Caco-2 (cell line): Measurements from ENCODE around the gene SVIL. TPM values are rescaled to one million over a fixed set of nuclear protein-coding genes. Genes with fewer than 3 reads are reported as not detected.

Experiments used
- BruUV-seq: library from RNA; stranded (reverse); fragments of 400-500 nt; replicated peaks from 2 replicates; lab custom pipeline; 2021; lab: Mats Ljungman, UMichigan
- CTCF ChIA-PET: fragments of 300-600 bp; sonication (Branson Sonifier 250); formaldehyde crosslinking; loops from one replicate; lab custom pipeline; 2022; ENCODE audit warnings: antibody characterized with exemption; lab: Charles Lee
- POLR2A ChIA-PET: fragments of 300-600 bp; sonication (Branson Sonifier 250); formaldehyde crosslinking; loops from one replicate; lab custom pipeline; 2022; ENCODE audit warnings: antibody characterized with exemption; lab: Charles Lee
- DNase-seq, 2 experiments: peaks; one replicate each; pipeline versions ENCODE4 v3.0.0 to v3.0.0-alpha.2; 2020 to 2022
- H3K27me3 ChIP-seq: replicated peaks from 2 replicates; pipeline ENCODE4 v1.6.0; 2011; ENCODE audit warnings: low read length; ENCODE audit not compliant: control insufficient read depth, insufficient read depth
- H3K36me3 ChIP-seq: 2 replicates; pipeline ENCODE4 v1.5.1; 2011; ENCODE audit warnings: low read length; ENCODE audit not compliant: control insufficient read depth, insufficient read depth
- H3K4me1 ChIP-seq: fragments of 250-450 bp; sonication (Bioruptor Pico); 2 replicates; pipeline ENCODE4 v1.5.1; 2020; ENCODE audit warnings: mild to moderate bottlenecking
- H3K4me3 ChIP-seq: 2 replicates; pipeline ENCODE4 v1.5.1; 2011; ENCODE audit warnings: low read depth, mild to moderate bottlenecking, control low read depth, low read length
- H3K9me3 ChIP-seq: fragments of 250-450 bp; sonication (Bioruptor Pico); 2 replicates; pipeline ENCODE4 v1.5.1; 2020; ENCODE audit warnings: mild to moderate bottlenecking, moderate library complexity
- H3K27ac Mint-ChIP-seq: one replicate; pipeline ENCODE4 v1.8.0; 2022; ENCODE audit warnings: mixed read lengths; ENCODE audit not compliant: unreplicated experiment
- H3K27me3 Mint-ChIP-seq: one replicate; pipeline ENCODE4 v1.8.0; 2022; ENCODE audit warnings: mixed read lengths; ENCODE audit not compliant: insufficient read depth, unreplicated experiment
- H3K36me3 Mint-ChIP-seq: one replicate; pipeline ENCODE4 v1.8.0; 2022; ENCODE audit warnings: mild to moderate bottlenecking, mixed read lengths; ENCODE audit not compliant: insufficient read depth, unreplicated experiment
- H3K4me1 Mint-ChIP-seq: one replicate; pipeline ENCODE4 v1.8.0; 2022; ENCODE audit warnings: low read depth, mixed read lengths; ENCODE audit not compliant: unreplicated experiment
- H3K4me3 Mint-ChIP-seq: one replicate; pipeline ENCODE4 v1.8.0; 2022; ENCODE audit warnings: mild to moderate bottlenecking, moderate library complexity, mixed read lengths; ENCODE audit not compliant: unreplicated experiment
- H3K9me3 Mint-ChIP-seq: one replicate; pipeline ENCODE4 v1.8.0; 2022; ENCODE audit warnings: mixed read lengths; ENCODE audit not compliant: unreplicated experiment
- intact Hi-C: fragments of 100-400 bp; cut with micrococcal nuclease; formaldehyde crosslinking; loops from one replicate; pipeline ENCODE4 v1.10.0; 2022; ENCODE audit not compliant: unreplicated experiment
- total RNA-seq: library from RNA; stranded (reverse); gene quantifications from 2 replicates; pipeline ENCODE4 v1.2.3, GENCODE V29; 2022
- TF ChIP-seq, protein P1 (sequence below), 2 experiments: fragments of 200-600 bp in 1 of 2; IDR thresholded peaks; 1 replicate in 1 of 2; 2 replicates in 1 of 2; pipeline versions ENCODE4 v1.5.1 to v1.8.0; 2011 to 2022; ENCODE audit warnings: antibody characterized with exemption in 1 of 2, control low read depth in 1 of 2, inconsistent platforms in 1 of 2, low read depth in 1 of 2, low read length in 1 of 2, mild to moderate bottlenecking in 1 of 2, moderate library complexity in 1 of 2; ENCODE audit not compliant: insufficient read depth in 1 of 2, severe bottlenecking in 1 of 2, unreplicated experiment in 1 of 2

SVIL gene
- total RNA-seq, 1 experiment from 2014 or later: 54.4 TPM

DNA sequence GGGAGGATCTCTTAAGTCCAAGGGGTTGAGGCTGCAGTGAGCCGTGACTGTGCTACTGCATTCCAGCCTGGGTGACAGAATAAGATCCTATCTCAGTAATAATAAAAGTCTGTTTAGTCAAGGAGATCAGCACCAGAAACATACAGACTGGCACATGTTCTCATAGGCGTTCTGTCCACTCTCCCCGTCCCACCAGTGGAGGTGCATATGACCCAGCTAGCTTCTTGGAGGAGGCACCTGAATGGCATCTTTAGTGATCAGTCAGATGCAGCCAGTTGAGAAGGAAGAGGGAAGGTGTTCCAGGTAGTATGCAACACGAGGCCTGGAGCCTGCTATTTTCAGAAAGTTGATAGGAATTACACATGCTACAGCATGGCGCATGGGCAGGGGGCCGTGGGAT lies 45.3 kb upstream of the SVIL start:
- intact Hi-C loops: no loop called here
- no peaks in the 10 kb centered on the region for H3K4me1 Mint-ChIP-seq
- ChIA-PET POLR2A (no interaction called here), CTCF (no interaction called here)
- no peaks in the 10 kb centered on the region for H3K27me3 Mint-ChIP-seq
- Histone ChIP-seq H3K27me3 (no peaks in the 10 kb centered on the region), H3K9me3 (peaks cover 38% of the 10 kb centered on the region), H3K4me1 (no peaks in the 10 kb centered on the region), H3K36me3 (no peaks in the 10 kb centered on the region), H3K4me3 (no peak overlapping the region)
- no peak overlapping the region for H3K27ac Mint-ChIP-seq
- no peak overlapping the region for H3K4me3 Mint-ChIP-seq
- no TSS peak for BruUV-seq
- H3K36me3 Mint-ChIP-seq: peaks cover 66% of the 10 kb centered on the region
- DNase-seq: no peak
- TF ChIP-seq, protein P1, sequence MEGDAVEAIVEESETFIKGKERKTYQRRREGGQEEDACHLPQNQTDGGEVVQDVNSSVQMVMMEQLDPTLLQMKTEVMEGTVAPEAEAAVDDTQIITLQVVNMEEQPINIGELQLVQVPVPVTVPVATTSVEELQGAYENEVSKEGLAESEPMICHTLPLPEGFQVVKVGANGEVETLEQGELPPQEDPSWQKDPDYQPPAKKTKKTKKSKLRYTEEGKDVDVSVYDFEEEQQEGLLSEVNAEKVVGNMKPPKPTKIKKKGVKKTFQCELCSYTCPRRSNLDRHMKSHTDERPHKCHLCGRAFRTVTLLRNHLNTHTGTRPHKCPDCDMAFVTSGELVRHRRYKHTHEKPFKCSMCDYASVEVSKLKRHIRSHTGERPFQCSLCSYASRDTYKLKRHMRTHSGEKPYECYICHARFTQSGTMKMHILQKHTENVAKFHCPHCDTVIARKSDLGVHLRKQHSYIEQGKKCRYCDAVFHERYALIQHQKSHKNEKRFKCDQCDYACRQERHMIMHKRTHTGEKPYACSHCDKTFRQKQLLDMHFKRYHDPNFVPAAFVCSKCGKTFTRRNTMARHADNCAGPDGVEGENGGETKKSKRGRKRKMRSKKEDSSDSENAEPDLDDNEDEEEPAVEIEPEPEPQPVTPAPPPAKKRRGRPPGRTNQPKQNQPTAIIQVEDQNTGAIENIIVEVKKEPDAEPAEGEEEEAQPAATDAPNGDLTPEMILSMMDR (IDR thresholded peaks at IDR 0.05; ENCODE audit: insufficient read depth in 1 of 2, low read depth in 1 of 2, low read length in 1 of 2, severe bottlenecking in 1 of 2, unreplicated experiment in 1 of 2): no peak
- H3K9me3 Mint-ChIP-seq: peaks cover 18% of the 10 kb centered on the region

DNA sequence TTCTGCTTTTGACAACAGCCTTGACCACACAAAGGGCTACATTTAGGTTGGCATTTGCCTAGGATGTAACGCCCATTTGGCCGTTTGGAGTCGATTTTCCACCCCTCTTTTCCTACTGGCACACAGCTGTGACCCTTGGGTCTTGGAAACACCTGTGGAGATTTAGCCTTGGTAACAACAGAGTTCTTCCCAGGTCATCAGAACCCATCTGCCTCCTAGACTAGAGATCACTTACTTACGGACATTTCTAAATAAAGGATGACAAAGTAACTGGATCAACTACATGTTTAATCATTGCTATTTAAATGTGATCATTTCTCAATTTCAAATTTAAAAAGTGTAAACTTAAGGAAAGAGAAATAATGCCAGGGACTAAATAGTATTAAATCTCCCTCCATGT lies 42.0 kb upstream of the SVIL start:
- peaks cover 48% of the 10 kb centered on the region for H3K9me3 ChIP-seq
- H3K9me3 Mint-ChIP-seq: peaks cover 34% of the 10 kb centered on the region
- H3K36me3 Mint-ChIP-seq: peaks cover 56% of the 10 kb centered on the region
- H3K27me3 ChIP-seq: no peaks in the 10 kb centered on the region
- no peak overlapping the region for H3K4me3 ChIP-seq
- H3K27me3 Mint-ChIP-seq: no peaks in the 10 kb centered on the region
- intact Hi-C loops: no loop called here
- no peak for DNase-seq
- CTCF ChIA-PET: no interaction called here
- no peaks in the 10 kb centered on the region for H3K4me1 ChIP-seq
- no TSS peak for BruUV-seq
- TF ChIP-seq, protein P1 (IDR thresholded peaks at IDR 0.05; ENCODE audit: insufficient read depth in 1 of 2, low read depth in 1 of 2, low read length in 1 of 2, severe bottlenecking in 1 of 2, unreplicated experiment in 1 of 2): no peak
- H3K4me3 Mint-ChIP-seq: no peak overlapping the region
- no peak overlapping the region for H3K27ac Mint-ChIP-seq
- POLR2A ChIA-PET: no interaction called here
- no peaks in the 10 kb centered on the region; the same call in 1 of the 2 replicates for H3K36me3 ChIP-seq
- no peaks in the 10 kb centered on the region for H3K4me1 Mint-ChIP-seq

- Histone ChIP-seq H3K27me3 (no peaks in the 10 kb centered on the region), H3K4me1 (no peaks in the 10 kb centered on the region), H3K9me3 (peaks cover 48% of the 10 kb centered on the region), H3K4me3 (no peak overlapping the region), H3K36me3 (no peaks in the 10 kb centered on the region; the same call in 1 of the 2 replicates)
- ChIA-PET POLR2A (no interaction called here), CTCF (no interaction called here)
- TF ChIP-seq, protein P1 (IDR thresholded peaks at IDR 0.05; ENCODE audit: insufficient read depth in 1 of 2, low read depth in 1 of 2, low read length in 1 of 2, severe bottlenecking in 1 of 2, unreplicated experiment in 1 of 2): no peak
- peaks cover 62% of the 10 kb centered on the region for H3K36me3 Mint-ChIP-seq
- intact Hi-C loops: no loop called here
- H3K27ac Mint-ChIP-seq: no peak overlapping the region
- peaks cover 34% of the 10 kb centered on the region for H3K9me3 Mint-ChIP-seq
- H3K4me3 Mint-ChIP-seq: no peak overlapping the region
- no TSS peak for BruUV-seq
- no peaks in the 10 kb centered on the region for H3K27me3 Mint-ChIP-seq
- no peak for DNase-seq
- H3K4me1 Mint-ChIP-seq: no peaks in the 10 kb centered on the region
Observed at GRCh38 chr10:29675984-29676383, 41.2 kb upstream of the SVIL start.
